Activated CD8-positive, alpha-beta T cell treated with anti-CD3 and anti-CD28 coated beads, Interleukin-2, amount 10 ng/mL, durations not matched to agents 7 days and 5 days (primary cell): Measurements from ENCODE around the gene STX2. TPM values are rescaled to one million over a fixed set of nuclear protein-coding genes. Genes with fewer than 3 reads are reported as not detected.
"Not testable (repeated sequence)": the region's sequence is repeated elsewhere in the genome, so short reads cannot be mapped to it uniquely, and the experiment has no call there.

Experiments
- ATAC-seq: fragments of 150-1000 bp; cut with Tn5 transposase; one replicate; pipeline ENCODE4 v1.10.0; 2021; ENCODE audit warnings: moderate library complexity
- CTCF ChIA-PET: fragments of 350-600 bp; sonication (Branson Sonifier 250); formaldehyde crosslinking; loops from one replicate; lab custom pipeline; 2021; ENCODE audit warnings: antibody characterized with exemption; lab: Charles Lee
- POLR2A ChIA-PET: fragments of 350-600 bp; sonication (Branson Sonifier 250); formaldehyde crosslinking; loops from one replicate; lab custom pipeline; 2021; ENCODE audit warnings: antibody characterized with exemption; lab: Charles Lee
- DNase-seq: peaks from one replicate; pipeline ENCODE4 v3.0.0-alpha.2; 2020
- H3K27ac Mint-ChIP-seq: one replicate; pipeline ENCODE4 v1.8.0; 2021; ENCODE audit warnings: mild to moderate bottlenecking, mixed read lengths
- H3K27me3 Mint-ChIP-seq: one replicate; pipeline ENCODE4 v1.8.0; 2021; ENCODE audit warnings: low read depth, mixed read lengths
- H3K36me3 Mint-ChIP-seq: one replicate; pipeline ENCODE4 v1.8.0; 2021; ENCODE audit warnings: low read depth, mixed read lengths
- H3K4me1 Mint-ChIP-seq: one replicate; pipeline ENCODE4 v1.8.0; 2021; ENCODE audit warnings: low read depth, mixed read lengths
- H3K4me3 Mint-ChIP-seq: one replicate; pipeline ENCODE4 v1.8.0; 2021; ENCODE audit warnings: mild to moderate bottlenecking, mixed read lengths
- H3K9me3 Mint-ChIP-seq: one replicate; pipeline ENCODE4 v1.8.0; 2022; ENCODE audit warnings: mixed read lengths; ENCODE audit not compliant: insufficient read depth
- total RNA-seq, 2 experiments: library from RNA; stranded (reverse); gene quantifications; one replicate each; pipeline ENCODE4 v1.2.3, GENCODE V29; 2021

Gene STX2
- 10 to 100 TPM; 24.5 to 24.9 TPM for total RNA-seq

DNA sequence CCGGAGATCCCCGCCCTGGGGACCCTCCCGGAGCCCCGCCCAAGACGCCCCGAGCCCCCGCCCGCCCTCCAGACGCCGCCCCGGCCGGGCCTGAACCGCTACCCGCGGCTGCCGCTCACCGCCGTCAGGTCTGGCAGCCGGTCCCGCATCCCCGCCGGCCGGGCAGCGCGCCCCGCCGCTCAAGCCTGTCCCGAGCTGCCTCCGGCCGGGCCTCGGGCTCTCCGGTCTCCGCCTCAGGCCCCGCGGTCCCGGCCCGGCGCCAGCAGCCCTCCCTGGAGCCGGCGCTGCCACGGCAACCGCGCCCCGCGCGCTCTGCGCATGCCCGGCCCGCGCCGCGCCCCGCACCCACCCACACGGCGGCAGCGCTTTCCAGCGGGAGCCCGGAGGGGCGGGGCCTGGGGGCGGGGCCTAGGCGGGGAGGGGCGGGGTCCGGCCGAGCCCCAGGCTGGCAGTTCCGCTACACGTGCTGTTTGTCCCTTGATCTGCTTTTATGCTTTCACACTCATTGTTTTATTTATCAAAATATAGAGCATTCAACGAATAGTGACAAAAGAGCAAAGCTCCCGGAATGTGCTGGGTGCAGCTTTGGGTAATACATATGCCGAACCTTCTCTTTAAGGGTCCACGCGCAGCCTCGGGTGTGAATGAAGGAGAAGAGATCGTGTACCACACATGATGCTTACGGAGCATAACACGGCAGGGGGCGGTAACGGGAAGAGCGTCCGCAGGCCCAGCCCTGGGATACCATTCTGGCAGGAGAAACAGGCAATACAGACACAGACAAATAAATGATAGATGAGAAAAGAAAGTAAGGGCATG, at the start of gene STX2:
STX2 (minus strand) TSS at position 300 of the 819 bp plus-strand sequence; CDS start at position 149, 151 bp downstream.
- ChIA-PET POLR2A (interaction anchor here (1.5 kb wide), 1 partner anchor 31 kb away, joined by 4 read pairs; no protein-coding TSS in a partner anchor), CTCF (interaction anchor here (0.9 to 5.6 kb wide), 5 partner anchors 7 to 31 kb away, joined by 3 to 45 read pairs (median 4); no protein-coding TSS in a partner anchor)
- Mint-ChIP-seq H3K4me1 (peaks cover 34% of the 10 kb centered on the region), H3K9me3 (no peaks in the 10 kb centered on the region), H3K36me3 (peaks cover 4% of the 10 kb centered on the region), H3K27me3 (no peaks in the 10 kb centered on the region), H3K27ac (peak within 1 kb of the TSS; percentile 71), H3K4me3 (peak within 1 kb of the TSS; percentile 81)
- ATAC-seq (peak; percentile 86), DNase-seq (peak; percentile 88)

DNA sequence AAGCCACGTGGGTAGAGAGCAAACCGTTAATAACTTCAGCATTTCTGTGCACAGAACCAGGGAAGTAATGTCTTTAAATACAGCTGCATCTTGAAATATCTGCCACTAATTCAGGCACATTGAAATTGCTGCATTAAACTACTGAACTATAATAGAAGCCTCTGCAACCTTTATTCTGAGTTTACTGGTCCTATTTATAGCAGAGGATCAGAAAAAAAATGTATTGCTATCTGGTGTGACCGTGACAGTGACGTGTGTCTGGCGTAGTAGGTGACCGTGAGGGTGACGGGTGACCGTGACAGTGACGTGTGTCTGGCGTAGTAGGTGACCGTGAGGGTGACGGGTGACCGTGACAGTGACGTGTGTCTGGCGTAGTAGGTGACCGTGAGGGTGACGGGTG, 48.1 kb upstream of the STX2 start:
- H3K36me3 Mint-ChIP-seq, POLR2A ChIA-PET, H3K27me3 Mint-ChIP-seq, H3K4me1 Mint-ChIP-seq, H3K9me3 Mint-ChIP-seq, H3K27ac Mint-ChIP-seq, H3K4me3 Mint-ChIP-seq, CTCF ChIA-PET, ATAC-seq, DNase-seq: not testable (repeated sequence)

DNA sequence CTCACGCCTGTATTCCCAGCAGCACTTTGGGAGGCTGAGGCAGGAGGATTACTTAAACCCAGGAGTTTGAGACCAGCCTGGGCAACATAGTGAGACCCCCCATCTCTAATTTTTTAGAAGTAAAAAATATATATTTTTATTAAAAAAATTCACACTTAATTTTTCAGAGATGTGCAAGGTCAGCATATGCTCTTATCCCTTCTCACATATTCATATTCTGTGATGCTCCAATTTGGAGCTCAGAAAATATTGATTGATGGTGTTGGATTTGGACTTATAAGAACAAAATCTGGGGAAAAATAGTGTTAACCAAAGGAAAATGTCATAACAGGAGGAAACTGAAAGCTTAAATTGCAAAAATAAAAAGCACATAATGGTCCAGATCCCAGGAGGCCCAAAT, 42.5 kb upstream of the STX2 start:
- no peaks in the 10 kb centered on the region for H3K9me3 Mint-ChIP-seq
- H3K4me3 Mint-ChIP-seq, result no peak overlapping the region
- peaks cover 17% of the 10 kb centered on the region for H3K36me3 Mint-ChIP-seq
- ChIA-PET CTCF (interaction anchor here (2.3 kb wide), 1 partner anchor 61 kb away, joined by 7 read pairs; no protein-coding TSS in a partner anchor), POLR2A (no interaction called here)
- no peaks in the 10 kb centered on the region for H3K27me3 Mint-ChIP-seq
- ATAC-seq, result no peak
- DNase-seq, result no peak
- H3K4me1 Mint-ChIP-seq, result peaks cover 32% of the 10 kb centered on the region
- H3K27ac Mint-ChIP-seq, result no peak overlapping the region

DNA sequence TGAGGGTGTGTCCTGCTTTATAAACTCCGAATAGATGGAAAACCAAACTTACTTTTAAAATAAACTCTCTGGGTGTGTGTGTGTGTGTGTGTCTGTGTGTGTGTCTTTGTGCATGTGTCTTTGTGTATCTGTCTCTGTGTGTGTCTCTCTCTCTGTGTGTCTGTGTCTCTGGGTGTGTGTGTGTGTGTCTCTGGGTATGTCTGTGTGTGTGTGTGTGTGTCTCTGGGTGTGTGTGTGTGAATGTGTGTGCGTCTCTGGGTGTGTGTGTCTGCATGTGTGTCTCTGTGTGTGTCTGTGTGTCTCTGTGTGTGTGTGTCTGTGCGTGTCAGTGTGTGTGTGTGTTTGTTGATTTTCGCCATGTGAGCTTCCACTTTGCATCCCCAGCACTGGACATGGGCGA, 42.0 kb upstream of the STX2 start:
- ChIA-PET CTCF (interaction anchor here (2.3 kb wide), 1 partner anchor 61 kb away, joined by 7 read pairs; no protein-coding TSS in a partner anchor), POLR2A (interaction anchor here (0.6 kb wide), 1 partner anchor 11 kb away, joined by 3 read pairs; no protein-coding TSS in a partner anchor)
- Mint-ChIP-seq H3K4me1 (peaks cover 36% of the 10 kb centered on the region), H3K27ac (peak overlapping the region; percentile 0), H3K4me3 (no peak overlapping the region), H3K36me3 (peaks cover 22% of the 10 kb centered on the region), H3K9me3 (no peaks in the 10 kb centered on the region), H3K27me3 (no peaks in the 10 kb centered on the region)
- ATAC-seq (no peak), DNase-seq (no peak)

DNA sequence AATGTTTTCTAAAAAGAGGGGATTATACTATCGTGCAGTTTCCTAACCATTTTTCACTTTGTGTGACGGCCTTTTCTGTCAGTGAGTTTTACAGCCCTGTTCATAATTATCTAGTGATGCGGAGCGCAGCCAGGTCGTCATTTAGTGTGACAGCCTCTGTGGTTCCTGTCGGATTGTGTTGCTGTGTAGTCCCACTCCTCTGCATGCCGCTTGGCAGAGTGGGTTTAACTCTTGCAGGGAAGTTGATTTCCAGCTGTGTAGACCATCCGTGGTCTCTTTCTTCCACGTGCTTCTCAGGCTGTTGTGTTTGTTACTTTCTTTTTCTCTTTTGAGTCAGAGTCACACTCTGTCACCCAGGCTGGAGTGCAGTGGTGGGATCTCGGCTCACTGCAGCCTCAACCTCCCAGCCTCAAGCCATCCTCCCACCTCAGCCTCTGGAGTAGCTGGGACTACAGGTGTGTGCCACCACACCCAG, 41.4 kb upstream of the STX2 start:
- H3K27me3 Mint-ChIP-seq, result no peaks in the 10 kb centered on the region
- H3K27ac Mint-ChIP-seq, result peak overlapping the region; percentile 43
- ChIA-PET CTCF (interaction anchor here (2.3 kb wide), 1 partner anchor 60 kb away, joined by 7 read pairs; no protein-coding TSS in a partner anchor), POLR2A (interaction anchor here (0.6 kb wide), 1 partner anchor 10 kb away, joined by 3 read pairs; no protein-coding TSS in a partner anchor)
- ATAC-seq (peak; percentile 51), DNase-seq (peak; percentile 38)
- peak overlapping the region; percentile 63 for H3K4me3 Mint-ChIP-seq
- peaks cover 28% of the 10 kb centered on the region for H3K36me3 Mint-ChIP-seq
- H3K9me3 Mint-ChIP-seq, result no peaks in the 10 kb centered on the region
- H3K4me1 Mint-ChIP-seq, result peaks cover 42% of the 10 kb centered on the region

DNA sequence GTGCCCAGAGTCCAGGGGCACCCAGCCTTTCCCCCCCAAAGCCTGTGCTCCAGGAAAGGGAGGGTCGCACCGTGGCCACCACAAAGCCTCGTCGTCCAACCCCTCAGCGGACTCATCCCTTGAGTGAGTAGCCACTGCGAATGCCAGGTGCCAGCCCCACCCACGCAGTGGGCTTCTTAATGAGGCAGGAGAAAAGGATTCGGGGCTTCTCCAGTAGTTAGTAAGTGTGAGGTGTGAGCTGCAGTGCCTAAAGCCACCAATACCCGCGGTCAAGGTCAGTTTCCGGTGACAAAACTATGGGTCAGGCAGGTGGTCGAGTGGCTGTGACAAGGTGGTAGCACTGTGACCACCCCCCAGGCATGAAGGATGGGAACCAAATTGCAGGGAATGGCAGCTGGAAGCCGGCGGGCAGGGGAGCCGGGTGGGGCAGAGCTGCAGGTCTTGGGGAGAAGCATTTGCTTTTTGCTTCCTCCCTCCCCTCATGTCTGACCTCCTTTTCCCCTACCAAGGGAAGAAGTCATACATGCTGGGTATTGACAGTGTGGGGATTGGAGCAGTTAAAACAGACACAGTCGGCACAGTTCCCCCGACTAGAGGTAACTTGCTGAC, 40.8 kb upstream of the STX2 start:
- Mint-ChIP-seq H3K27me3 (no peaks in the 10 kb centered on the region), H3K27ac (peak overlapping the region; percentile 43), H3K36me3 (peaks cover 32% of the 10 kb centered on the region), H3K9me3 (no peaks in the 10 kb centered on the region), H3K4me3 (peak overlapping the region; percentile 63), H3K4me1 (peaks cover 46% of the 10 kb centered on the region)
- peak; percentile 24 for ATAC-seq
- DNase-seq, result no peak
- ChIA-PET CTCF (interaction anchor here (2.3 kb wide), 1 partner anchor 60 kb away, joined by 7 read pairs; no protein-coding TSS in a partner anchor), POLR2A (no interaction called here)

DNA sequence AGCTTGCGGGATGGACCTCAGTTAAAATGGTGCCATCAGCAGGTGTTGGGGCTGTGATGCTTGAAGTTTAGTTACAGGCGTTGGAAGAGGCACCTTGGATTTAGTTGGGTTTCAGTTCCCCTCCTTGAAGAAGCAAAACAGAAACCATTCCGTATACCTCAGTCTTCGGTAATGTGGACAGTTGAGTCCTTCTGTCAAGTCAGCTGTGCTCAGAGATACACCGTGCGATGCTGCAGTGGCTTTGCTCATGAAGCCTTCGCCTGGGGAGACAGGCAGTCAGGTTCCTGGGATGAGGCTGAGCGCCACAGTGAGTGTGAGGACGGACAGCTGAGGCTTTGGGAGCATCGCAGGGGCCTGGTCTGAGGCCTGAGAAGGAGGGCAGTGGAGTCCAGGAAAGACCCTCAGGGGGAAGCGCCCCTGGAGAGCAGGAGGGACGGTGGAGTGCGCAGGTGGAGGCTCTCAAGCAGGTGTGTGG, 40.2 kb upstream of the STX2 start:
- ATAC-seq (no peak), DNase-seq (no peak)
- Mint-ChIP-seq H3K27ac (peak overlapping the region; percentile 32), H3K9me3 (no peaks in the 10 kb centered on the region), H3K36me3 (peaks cover 39% of the 10 kb centered on the region), H3K27me3 (no peaks in the 10 kb centered on the region), H3K4me1 (peaks cover 51% of the 10 kb centered on the region), H3K4me3 (no peak overlapping the region)
- ChIA-PET POLR2A (no interaction called here), CTCF (no interaction called here)

DNA sequence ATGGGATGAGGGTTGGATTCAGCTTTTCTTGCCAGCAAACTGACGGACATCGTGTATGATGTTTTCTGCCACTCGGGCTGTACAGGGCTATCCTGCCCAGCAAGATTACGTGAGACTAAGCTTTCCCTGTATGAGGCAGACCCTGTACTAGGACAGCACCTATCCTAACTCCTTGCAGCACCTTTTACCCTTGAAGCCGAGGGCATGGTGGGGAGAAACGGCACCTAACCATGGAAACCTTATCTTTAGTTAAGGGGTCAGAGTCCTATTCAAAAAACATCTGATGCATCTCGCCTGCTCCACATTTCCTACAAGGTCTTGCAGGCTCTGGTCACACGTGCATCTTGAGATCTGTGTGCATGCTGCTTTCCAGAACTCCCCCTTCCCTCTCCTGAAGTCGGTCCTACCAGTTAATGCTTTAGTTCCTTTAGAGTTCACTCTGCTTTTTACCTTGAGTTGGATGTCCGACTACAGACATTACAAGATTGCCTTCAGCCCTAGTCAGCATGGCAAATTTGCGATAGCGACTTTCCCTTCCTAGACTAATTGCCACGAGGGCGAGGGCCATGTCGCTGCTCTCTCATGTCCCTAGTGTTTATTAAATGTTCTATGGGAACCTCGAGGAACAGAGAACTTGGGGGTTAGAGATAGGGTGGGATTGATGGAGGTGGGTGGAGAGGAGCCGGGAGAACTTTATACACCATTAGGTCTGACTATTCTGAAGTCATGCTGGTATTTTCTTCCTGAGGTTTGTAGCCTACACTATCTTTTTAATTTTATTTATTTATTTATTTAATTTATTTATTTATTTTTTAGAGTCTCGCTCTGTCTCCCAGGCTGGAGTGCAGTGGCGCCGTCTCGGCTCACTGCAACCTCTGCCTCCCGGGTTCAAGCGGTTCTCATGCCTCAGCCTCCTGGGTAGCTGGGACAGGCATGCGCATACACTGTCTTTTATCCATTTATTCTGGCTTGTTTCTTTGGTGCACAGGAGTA, 39.4 kb upstream of the STX2 start:
- no peaks in the 10 kb centered on the region for H3K27me3 Mint-ChIP-seq
- no peak overlapping the region for H3K4me3 Mint-ChIP-seq
- no peaks in the 10 kb centered on the region for H3K9me3 Mint-ChIP-seq
- peaks cover 57% of the 10 kb centered on the region for H3K4me1 Mint-ChIP-seq
- DNase-seq (no peak), ATAC-seq (no peak)
- H3K36me3 Mint-ChIP-seq, result peaks cover 46% of the 10 kb centered on the region
- ChIA-PET CTCF (no interaction called here), POLR2A (no interaction called here)
- H3K27ac Mint-ChIP-seq, result no peak overlapping the region

DNA sequence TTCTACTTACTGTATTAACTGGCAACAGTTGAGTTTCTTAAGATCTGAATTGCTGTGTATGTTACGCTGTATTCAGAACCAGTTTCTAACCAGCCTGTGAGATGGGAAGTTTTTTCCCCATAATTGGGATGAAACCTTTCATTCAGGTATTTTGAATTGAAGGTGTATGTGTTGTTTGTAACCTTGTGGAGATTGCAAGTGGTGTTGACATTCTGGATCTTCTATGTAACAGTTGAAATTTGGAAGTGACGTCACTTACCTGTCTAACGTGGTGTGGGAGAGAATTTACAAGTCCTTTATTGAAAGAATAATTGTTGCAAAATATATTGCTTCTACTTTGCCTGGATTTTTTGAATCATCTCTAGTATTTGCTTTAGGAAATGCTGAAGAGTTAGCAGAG, 38.3 kb upstream of the STX2 start:
- H3K27ac Mint-ChIP-seq, result peak overlapping the region; percentile 50
- H3K4me1 Mint-ChIP-seq, result peaks cover 62% of the 10 kb centered on the region
- DNase-seq, result no peak
- H3K36me3 Mint-ChIP-seq, result peaks cover 57% of the 10 kb centered on the region
- ATAC-seq, result no peak
- CTCF ChIA-PET, result no interaction called here
- no peaks in the 10 kb centered on the region for H3K27me3 Mint-ChIP-seq
- POLR2A ChIA-PET, result no interaction called here
- no peak overlapping the region for H3K4me3 Mint-ChIP-seq
- no peaks in the 10 kb centered on the region for H3K9me3 Mint-ChIP-seq

DNA sequence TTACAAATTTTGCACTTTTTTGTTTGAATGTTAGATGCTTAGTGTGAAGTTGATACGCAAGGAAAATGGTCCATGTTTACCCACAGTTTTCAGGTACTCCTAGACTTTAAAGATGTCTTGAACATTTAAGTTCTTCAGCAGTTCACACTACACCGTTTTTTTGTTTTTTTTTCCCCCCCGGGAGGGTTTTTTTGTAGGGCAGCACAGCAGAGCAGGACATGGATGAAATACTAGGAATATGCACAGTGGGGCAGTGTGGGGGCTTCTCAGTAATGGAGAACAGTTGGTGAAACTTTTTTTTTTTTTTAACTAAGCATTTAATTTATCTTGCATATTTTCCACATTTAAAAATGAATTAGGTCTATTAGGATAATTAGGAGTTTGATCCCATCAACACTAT, 37.7 kb upstream of the STX2 start:
- peaks cover 57% of the 10 kb centered on the region for H3K36me3 Mint-ChIP-seq
- H3K27ac Mint-ChIP-seq, result peak overlapping the region; percentile 19
- no peaks in the 10 kb centered on the region for H3K9me3 Mint-ChIP-seq
- H3K27me3 Mint-ChIP-seq, result no peaks in the 10 kb centered on the region
- ATAC-seq (no peak), DNase-seq (no peak)
- H3K4me3 Mint-ChIP-seq, result no peak overlapping the region
- ChIA-PET CTCF (no interaction called here), POLR2A (no interaction called here)
- H3K4me1 Mint-ChIP-seq, result peaks cover 62% of the 10 kb centered on the region

DNA sequence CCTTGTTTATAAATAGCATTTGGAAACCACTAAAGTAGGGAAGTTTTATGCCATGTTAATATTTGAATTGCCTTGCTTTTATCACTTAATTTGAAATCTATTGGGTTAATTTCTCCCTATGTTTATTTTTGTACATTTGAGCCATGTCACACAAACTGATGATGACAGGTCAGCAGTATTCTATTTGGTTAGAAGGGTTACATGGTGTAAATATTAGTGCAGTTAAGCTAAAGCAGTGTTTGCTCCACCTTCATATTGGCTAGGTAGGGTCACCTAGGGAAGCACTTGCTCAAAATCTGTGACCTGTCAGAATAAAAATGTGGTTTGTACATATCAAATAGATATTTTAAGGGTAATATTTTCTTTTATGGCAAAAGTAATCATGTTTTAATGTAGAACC, 37.2 kb upstream of the STX2 start:
- ATAC-seq, result no peak
- Mint-ChIP-seq H3K27ac (no peak overlapping the region), H3K27me3 (no peaks in the 10 kb centered on the region), H3K4me3 (no peak overlapping the region), H3K36me3 (peaks cover 57% of the 10 kb centered on the region), H3K4me1 (peaks cover 64% of the 10 kb centered on the region), H3K9me3 (no peaks in the 10 kb centered on the region)
- CTCF ChIA-PET, result no interaction called here
- no peak for DNase-seq
- POLR2A ChIA-PET, result no interaction called here
